Lower lobe of right lung (tissue), 2 donors: ENCODE measurements around the gene PLEKHF1. TPM values are rescaled to one million over a fixed set of nuclear protein-coding genes. Genes with fewer than 3 reads are reported as not detected.

Source experiments
- ATAC-seq, 2 donors: fragments of 200-7000 bp; cut with Tn5 transposase; one replicate each; pipeline ENCODE4 v1.9.1; 2020 to 2022; ENCODE audit warnings: mild to moderate bottlenecking in 2 of 2, moderate library complexity in 2 of 2
- DNase-seq: peaks from one replicate; pipeline ENCODE4 v3.0.0-alpha.2; 2020
- H3K27ac ChIP-seq: fragments of 200-600 bp; one replicate; pipeline ENCODE4 v1.8.0; 2022
- H3K27me3 ChIP-seq: fragments of 200-600 bp; one replicate; pipeline ENCODE4 v1.8.0; 2022; ENCODE audit warnings: low read depth
- H3K36me3 ChIP-seq: fragments of 200-600 bp; one replicate; pipeline ENCODE4 v1.8.0; 2022; ENCODE audit warnings: mild to moderate bottlenecking
- H3K4me1 ChIP-seq: fragments of 200-600 bp; one replicate; pipeline ENCODE4 v1.8.0; 2022
- H3K4me3 ChIP-seq: fragments of 200-600 bp; one replicate; pipeline ENCODE4 v1.8.0; 2022; ENCODE audit warnings: mild to moderate bottlenecking
- H3K9me3 ChIP-seq: fragments of 200-600 bp; one replicate; pipeline ENCODE4 v1.8.0; 2022
- intact Hi-C: fragments of 100-400 bp; cut with DNase I; formaldehyde crosslinking; loops from one replicate; pipeline ENCODE4 v1.11.0; 2022
- total RNA-seq: library from RNA; stranded (reverse); fragmentation: NEBNext Ultra II Directional; extraction: Animal tissue kit (Norgen Biotek cat#: 25700); gene quantifications from one replicate; pipeline ENCODE4 v1.2.1, GENCODE V29; 2021
- TF ChIP-seq, protein P1 (sequence below): fragments of 200-600 bp; IDR thresholded peaks from one replicate; pipeline ENCODE4 v1.8.0; 2022; ENCODE audit warnings: antibody characterized with exemption, mild to moderate bottlenecking
- donor health status: DM: no; HTN: yes; CAD: no; lungs with severe emphysema.

The PLEKHF1 gene
- total RNA-seq, 1 donor from 2014 or later, result 15.5 TPM

- TF ChIP-seq, protein P1, sequence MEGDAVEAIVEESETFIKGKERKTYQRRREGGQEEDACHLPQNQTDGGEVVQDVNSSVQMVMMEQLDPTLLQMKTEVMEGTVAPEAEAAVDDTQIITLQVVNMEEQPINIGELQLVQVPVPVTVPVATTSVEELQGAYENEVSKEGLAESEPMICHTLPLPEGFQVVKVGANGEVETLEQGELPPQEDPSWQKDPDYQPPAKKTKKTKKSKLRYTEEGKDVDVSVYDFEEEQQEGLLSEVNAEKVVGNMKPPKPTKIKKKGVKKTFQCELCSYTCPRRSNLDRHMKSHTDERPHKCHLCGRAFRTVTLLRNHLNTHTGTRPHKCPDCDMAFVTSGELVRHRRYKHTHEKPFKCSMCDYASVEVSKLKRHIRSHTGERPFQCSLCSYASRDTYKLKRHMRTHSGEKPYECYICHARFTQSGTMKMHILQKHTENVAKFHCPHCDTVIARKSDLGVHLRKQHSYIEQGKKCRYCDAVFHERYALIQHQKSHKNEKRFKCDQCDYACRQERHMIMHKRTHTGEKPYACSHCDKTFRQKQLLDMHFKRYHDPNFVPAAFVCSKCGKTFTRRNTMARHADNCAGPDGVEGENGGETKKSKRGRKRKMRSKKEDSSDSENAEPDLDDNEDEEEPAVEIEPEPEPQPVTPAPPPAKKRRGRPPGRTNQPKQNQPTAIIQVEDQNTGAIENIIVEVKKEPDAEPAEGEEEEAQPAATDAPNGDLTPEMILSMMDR, result peak; percentile 90
- no peak overlapping the region for H3K4me3 ChIP-seq
- no peaks in the 10 kb centered on the region for H3K27me3 ChIP-seq
- intact Hi-C loops, result no loop called here
- no peak overlapping the region for H3K27ac ChIP-seq
- no peaks in the 10 kb centered on the region for H3K4me1 ChIP-seq
- DNase-seq (peak; percentile 85), ATAC-seq (peak; percentile 95 to 96)
- no peaks in the 10 kb centered on the region for H3K36me3 ChIP-seq
- H3K9me3 ChIP-seq, result peaks cover 6% of the 10 kb centered on the region
Measured at GRCh38 chr19:29694669-29695627, 29.7 kb downstream of the PLEKHF1 start.

- TF ChIP-seq, protein P1, result no peak
- H3K4me3 ChIP-seq, result no peak overlapping the region
- DNase-seq (no peak), ATAC-seq (no peak)
- H3K9me3 ChIP-seq, result peaks cover under 1% of the 10 kb centered on the region
- H3K27me3 ChIP-seq, result no peaks in the 10 kb centered on the region
- no peaks in the 10 kb centered on the region for H3K36me3 ChIP-seq
- H3K4me1 ChIP-seq, result no peaks in the 10 kb centered on the region
- intact Hi-C loops, result no loop called here
- H3K27ac ChIP-seq, result no peak overlapping the region
Measured at GRCh38 chr19:29695765-29696564, 30.7 kb downstream of the PLEKHF1 start.

GRCh38 chr19:29696565-29696846 lies 31.2 kb downstream of the PLEKHF1 start:
- Histone ChIP-seq H3K36me3 (no peaks in the 10 kb centered on the region), H3K27ac (no peak overlapping the region), H3K4me1 (no peaks in the 10 kb centered on the region), H3K27me3 (no peaks in the 10 kb centered on the region), H3K4me3 (no peak overlapping the region), H3K9me3 (no peaks in the 10 kb centered on the region)
- TF ChIP-seq, protein P1, result no peak
- intact Hi-C loops, result no loop called here
- ATAC-seq (no peak), DNase-seq (no peak)

- Histone ChIP-seq H3K27me3 (no peaks in the 10 kb centered on the region), H3K27ac (no peak overlapping the region), H3K4me1 (no peaks in the 10 kb centered on the region), H3K9me3 (no peaks in the 10 kb centered on the region), H3K4me3 (no peak overlapping the region), H3K36me3 (peaks cover 10% of the 10 kb centered on the region)
- intact Hi-C loops, result no loop called here
- no peak for ATAC-seq
- TF ChIP-seq, protein P1, result no peak
- no peak for DNase-seq
Measured at GRCh38 chr19:29697523-29698261, 32.4 kb downstream of the PLEKHF1 start.

DNA sequence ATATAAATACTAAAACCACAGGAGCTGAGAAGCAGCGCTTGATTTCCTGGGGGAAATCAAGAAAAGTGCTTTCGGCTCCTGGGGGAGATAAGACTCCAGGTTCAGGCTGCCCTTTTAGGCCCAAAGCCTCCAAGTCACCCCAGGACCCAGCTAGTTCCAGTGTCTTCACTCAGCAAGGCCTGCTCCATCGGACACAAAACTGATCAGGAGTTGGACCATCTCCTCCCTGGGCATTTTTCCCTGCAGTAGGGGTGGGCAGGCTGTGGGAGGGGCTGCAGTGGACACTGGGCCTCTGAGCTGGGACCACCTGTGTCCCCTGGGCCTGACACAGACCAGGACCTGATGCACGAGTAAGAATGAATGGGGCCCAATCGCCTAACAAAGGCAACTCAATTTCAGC lies 34.6 kb downstream of the PLEKHF1 start:
- ATAC-seq (no peak), DNase-seq (no peak)
- no peaks in the 10 kb centered on the region for H3K4me1 ChIP-seq
- no peaks in the 10 kb centered on the region for H3K9me3 ChIP-seq
- H3K36me3 ChIP-seq, result peaks cover 23% of the 10 kb centered on the region
- TF ChIP-seq, protein P1, result no peak
- intact Hi-C loops, result no loop called here
- no peaks in the 10 kb centered on the region for H3K27me3 ChIP-seq
- no peak overlapping the region for H3K27ac ChIP-seq
- H3K4me3 ChIP-seq, result no peak overlapping the region
